DND-41 (cell line): ENCODE measurements around the gene SS18L1.

ENCODE experiments used
- ATAC-seq: fragments of 200-7000 bp; cut with Tn5 transposase; 3 replicates; pipeline ENCODE4 v1.9.1; 2021; ENCODE audit warnings: low read depth; ENCODE audit not compliant: insufficient read depth
- DNase-seq: peaks from one replicate; pipeline ENCODE4 v3.0.0-alpha.2; 2020
- H2AFZ ChIP-seq: 2 replicates; pipeline ENCODE4 v1.6.0; 2012; ENCODE audit warnings: low read depth, low read length
- H3K27ac ChIP-seq: 2 replicates; pipeline ENCODE4 v1.5.1; 2012; ENCODE audit warnings: low read length, inconsistent platforms
- H3K27me3 ChIP-seq: fragments of 200-600 bp; sonication (generic); 2 replicates; pipeline ENCODE4 v1.6.0; 2012; ENCODE audit warnings: low read length, mild to moderate bottlenecking, inconsistent platforms; ENCODE audit not compliant: insufficient read depth, poor library complexity
- H3K36me3 ChIP-seq: 2 replicates; pipeline ENCODE4 v1.5.1; 2012; ENCODE audit warnings: low read length, inconsistent platforms; ENCODE audit not compliant: insufficient read depth
- H3K4me1 ChIP-seq: 2 replicates; pipeline ENCODE4 v1.5.1; 2012; ENCODE audit warnings: mild to moderate bottlenecking, low read length; ENCODE audit not compliant: insufficient read depth
- H3K4me2 ChIP-seq: 2 replicates; pipeline ENCODE4 v1.6.0; 2012; ENCODE audit warnings: mild to moderate bottlenecking, moderate library complexity, low read length, inconsistent platforms; ENCODE audit not compliant: insufficient read depth
- H3K4me3 ChIP-seq, 2 experiments: fragments of 200-600 bp in 1 of 2; shearing (Covaris generic) in 1 of 2; 2 replicates each; pipeline ENCODE4 v1.5.1; 2012 to 2016; ENCODE audit warnings: inconsistent platforms in 2 of 2, low read length in 2 of 2, mild to moderate bottlenecking in 2 of 2, low read depth in 1 of 2, moderate library complexity in 1 of 2
- H3K79me2 ChIP-seq: 2 replicates; pipeline ENCODE4 v1.6.0; 2012; ENCODE audit warnings: low read length, inconsistent platforms; ENCODE audit not compliant: insufficient read depth
- H3K9ac ChIP-seq: 2 replicates; pipeline ENCODE4 v1.6.0; 2012; ENCODE audit warnings: low read depth, mild to moderate bottlenecking, inconsistent platforms, low read length, moderate library complexity
- H3K9me3 ChIP-seq: 2 replicates; pipeline ENCODE4 v1.5.1; 2012; ENCODE audit warnings: low read length, moderate library complexity, mild to moderate bottlenecking, inconsistent platforms; ENCODE audit not compliant: insufficient read depth, severe bottlenecking
- H4K20me1 ChIP-seq: 2 replicates; pipeline ENCODE4 v1.6.0; 2012; ENCODE audit warnings: low read length; ENCODE audit not compliant: insufficient read depth
- EZH2 ChIP-seq: IDR thresholded peaks from 3 replicates; pipeline ENCODE4 v1.6.1; 2012; ENCODE audit warnings: borderline replicate concordance, low read depth, mild to moderate bottlenecking, moderate library complexity, low read length, inconsistent platforms; ENCODE audit not compliant: severe bottlenecking
- TF ChIP-seq, protein P1 (sequence below): IDR thresholded peaks from 2 replicates; pipeline ENCODE4 v1.5.1; 2012; ENCODE audit warnings: borderline replicate concordance, low read length, moderate library complexity, mild to moderate bottlenecking; ENCODE audit not compliant: poor library complexity, severe bottlenecking; ENCODE audit errors: extremely low read depth

SS18L1 gene, protein sequence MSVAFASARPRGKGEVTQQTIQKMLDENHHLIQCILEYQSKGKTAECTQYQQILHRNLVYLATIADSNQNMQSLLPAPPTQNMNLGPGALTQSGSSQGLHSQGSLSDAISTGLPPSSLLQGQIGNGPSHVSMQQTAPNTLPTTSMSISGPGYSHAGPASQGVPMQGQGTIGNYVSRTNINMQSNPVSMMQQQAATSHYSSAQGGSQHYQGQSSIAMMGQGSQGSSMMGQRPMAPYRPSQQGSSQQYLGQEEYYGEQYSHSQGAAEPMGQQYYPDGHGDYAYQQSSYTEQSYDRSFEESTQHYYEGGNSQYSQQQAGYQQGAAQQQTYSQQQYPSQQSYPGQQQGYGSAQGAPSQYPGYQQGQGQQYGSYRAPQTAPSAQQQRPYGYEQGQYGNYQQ

DNA sequence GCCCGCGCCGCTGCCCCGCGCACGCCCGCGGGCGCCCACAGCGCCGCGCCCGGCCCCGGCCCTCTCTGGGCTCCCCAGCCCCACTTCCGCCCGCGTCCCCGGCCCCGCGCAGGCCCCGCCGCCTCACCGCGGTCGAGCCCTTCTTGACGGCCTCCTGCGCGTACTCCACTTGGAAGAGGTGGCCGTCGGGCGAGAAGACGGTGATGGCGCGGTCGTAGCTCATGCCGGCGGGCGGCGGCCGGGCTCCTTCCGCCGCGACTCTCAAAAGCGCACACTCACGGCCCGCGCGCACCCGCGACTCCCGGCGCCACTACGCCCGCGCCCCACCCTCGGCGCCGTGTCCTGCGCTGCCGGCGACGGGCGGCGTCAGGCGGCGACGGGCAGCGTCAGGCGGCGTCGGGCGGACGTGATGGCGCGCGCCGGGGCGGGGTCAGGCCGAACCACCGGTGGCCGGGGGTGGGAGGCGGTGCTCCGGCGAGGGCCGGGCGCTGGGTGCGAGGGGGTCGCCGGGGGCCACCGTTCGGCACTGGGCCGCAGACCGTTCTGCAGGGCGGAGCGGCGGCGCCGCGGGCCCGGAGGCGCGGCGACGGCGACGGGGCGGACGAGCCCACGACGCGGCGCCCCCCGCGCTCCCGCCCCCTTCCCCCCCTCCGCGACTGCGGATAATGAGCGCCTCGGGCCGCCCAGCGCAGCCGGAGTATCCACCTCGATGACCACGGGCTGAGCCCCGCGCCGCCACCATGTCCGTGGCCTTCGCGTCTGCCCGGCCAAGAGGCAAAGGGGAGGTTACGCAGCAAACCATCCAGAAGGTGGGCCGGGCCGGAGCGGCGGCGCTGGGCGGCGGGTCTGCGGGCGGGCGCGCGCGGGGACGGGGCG lies at the start of gene SS18L1, which contains the start of gene PSMA7:
TSS of gene SS18L1 (plus strand) at position 689 of the 876 bp plus-strand sequence. CDS start at position 741, 52 bp downstream.
TSS of gene PSMA7 (minus strand) at position 314 of the 876 bp plus-strand sequence. CDS start at position 223, 91 bp downstream.
- peak within 1 kb of the TSS; percentile 83 to 84 for H3K4me3 ChIP-seq
- H3K9me3 ChIP-seq = no peaks in the 10 kb centered on the region
- ATAC-seq (peak; percentile 84), DNase-seq (peak; percentile 85)
- H3K4me2 ChIP-seq = peak within 1 kb of the TSS; percentile 95
- peak within 1 kb of the TSS; percentile 90 for H3K9ac ChIP-seq
- peaks cover 93% of the 10 kb centered on the region for H3K79me2 ChIP-seq
- H3K27ac ChIP-seq = peak within 1 kb of the TSS; percentile 84
- TF ChIP-seq, protein P1, sequence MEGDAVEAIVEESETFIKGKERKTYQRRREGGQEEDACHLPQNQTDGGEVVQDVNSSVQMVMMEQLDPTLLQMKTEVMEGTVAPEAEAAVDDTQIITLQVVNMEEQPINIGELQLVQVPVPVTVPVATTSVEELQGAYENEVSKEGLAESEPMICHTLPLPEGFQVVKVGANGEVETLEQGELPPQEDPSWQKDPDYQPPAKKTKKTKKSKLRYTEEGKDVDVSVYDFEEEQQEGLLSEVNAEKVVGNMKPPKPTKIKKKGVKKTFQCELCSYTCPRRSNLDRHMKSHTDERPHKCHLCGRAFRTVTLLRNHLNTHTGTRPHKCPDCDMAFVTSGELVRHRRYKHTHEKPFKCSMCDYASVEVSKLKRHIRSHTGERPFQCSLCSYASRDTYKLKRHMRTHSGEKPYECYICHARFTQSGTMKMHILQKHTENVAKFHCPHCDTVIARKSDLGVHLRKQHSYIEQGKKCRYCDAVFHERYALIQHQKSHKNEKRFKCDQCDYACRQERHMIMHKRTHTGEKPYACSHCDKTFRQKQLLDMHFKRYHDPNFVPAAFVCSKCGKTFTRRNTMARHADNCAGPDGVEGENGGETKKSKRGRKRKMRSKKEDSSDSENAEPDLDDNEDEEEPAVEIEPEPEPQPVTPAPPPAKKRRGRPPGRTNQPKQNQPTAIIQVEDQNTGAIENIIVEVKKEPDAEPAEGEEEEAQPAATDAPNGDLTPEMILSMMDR = no peak
- no peak for TF ChIP-seq EZH2
- H2AFZ ChIP-seq = peak within 1 kb of the TSS; percentile 95
- peaks cover 82% of the 10 kb centered on the region for H4K20me1 ChIP-seq
- H3K27me3 ChIP-seq = no peaks in the 10 kb centered on the region
- H3K4me1 ChIP-seq = peaks cover 53% of the 10 kb centered on the region
- H3K36me3 ChIP-seq = peaks cover 55% of the 10 kb centered on the region

DNA sequence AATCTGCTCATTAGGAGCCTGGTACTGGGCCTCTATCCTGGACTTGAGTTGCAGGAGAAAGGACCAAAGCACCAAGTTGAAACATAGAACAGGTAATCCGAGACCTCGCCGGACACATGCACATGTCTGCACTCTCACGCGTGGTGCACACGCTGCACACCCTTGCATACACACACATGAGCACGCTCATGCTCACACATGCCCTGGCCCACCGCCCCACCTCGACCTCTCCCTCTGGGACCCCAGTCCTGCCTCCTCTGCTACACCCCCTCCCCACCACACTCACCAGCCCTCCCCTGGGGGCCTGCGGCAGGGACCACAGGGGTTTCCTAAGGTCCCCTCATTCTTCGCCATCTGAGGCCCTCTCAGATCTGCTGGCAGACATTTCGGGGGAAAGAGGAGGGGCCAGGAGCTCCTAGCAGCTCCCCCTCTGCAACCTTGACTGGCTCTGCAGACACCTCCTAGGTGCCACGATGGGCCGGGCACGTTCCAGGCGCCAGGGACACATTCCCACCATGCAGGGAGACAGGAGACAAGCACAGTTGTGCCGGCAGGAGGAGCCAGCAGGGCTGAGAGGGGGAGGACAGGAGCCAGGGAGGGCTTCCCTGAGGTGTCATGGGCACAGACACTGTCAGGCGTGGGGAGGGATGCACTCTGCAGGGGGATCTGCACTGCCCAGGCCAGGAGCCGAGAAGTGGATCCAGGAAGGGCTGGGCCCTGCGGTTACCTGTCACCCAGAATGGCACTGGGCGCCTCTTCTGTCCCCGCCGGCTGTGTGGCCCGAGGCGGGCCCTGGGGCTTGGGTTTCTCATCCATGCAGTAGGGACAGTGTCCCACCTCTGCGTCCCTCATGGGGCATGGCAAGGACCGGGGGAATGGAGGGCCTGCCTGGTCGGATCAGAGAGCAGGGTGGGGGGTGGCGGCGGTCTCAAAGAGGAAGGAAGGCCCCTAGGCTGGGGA lies 46.9 kb upstream of the SS18L1 start:
- Histone ChIP-seq H3K27ac (no peak overlapping the region), H3K79me2 (no peaks in the 10 kb centered on the region), H4K20me1 (no peaks in the 10 kb centered on the region; the same call in 1 of the 2 replicates), H3K36me3 (no peaks in the 10 kb centered on the region), H3K4me1 (no peaks in the 10 kb centered on the region), H3K4me2 (no peak overlapping the region), H3K9me3 (no peaks in the 10 kb centered on the region), H3K27me3 (no peaks in the 10 kb centered on the region), H3K9ac (no peak overlapping the region), H3K4me3 (no peak overlapping the region), H2AFZ (no peak overlapping the region)
- DNase-seq (no peak), ATAC-seq (no peak)
- TF ChIP-seq EZH2 = no peak
- TF ChIP-seq, protein P1 = no peak

DNA sequence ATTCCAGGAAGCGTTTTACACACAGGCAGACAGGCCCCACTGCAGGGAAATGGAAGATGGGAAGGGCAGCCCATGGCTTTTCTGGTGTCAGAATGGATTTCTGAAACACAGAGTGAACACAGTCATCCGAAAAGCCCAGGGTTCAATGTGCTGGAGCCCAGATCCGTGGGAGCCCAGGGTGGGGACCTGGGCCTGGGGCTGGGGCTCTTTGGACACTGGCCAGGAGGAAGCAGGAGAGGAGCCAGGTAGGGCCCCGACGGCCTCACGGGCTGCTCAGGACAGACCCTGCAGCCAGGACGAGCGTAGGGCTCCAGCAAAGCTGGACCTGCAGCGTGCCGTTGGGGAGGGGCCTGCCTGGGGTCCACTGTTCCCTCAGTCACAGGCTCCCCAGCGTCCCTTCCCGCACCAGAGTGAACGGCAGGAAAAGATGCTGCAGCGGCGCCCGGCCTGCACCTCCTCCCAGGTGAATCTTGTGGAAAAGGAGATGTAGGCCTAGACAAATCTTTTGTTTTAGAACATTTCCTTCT lies 45.6 kb upstream of the SS18L1 start:
- Histone ChIP-seq H3K9me3 (no peaks in the 10 kb centered on the region), H3K4me1 (no peaks in the 10 kb centered on the region), H3K27ac (no peak overlapping the region), H4K20me1 (no peaks in the 10 kb centered on the region; the same call in 1 of the 2 replicates), H3K79me2 (no peaks in the 10 kb centered on the region), H3K27me3 (no peaks in the 10 kb centered on the region), H3K4me2 (no peak overlapping the region), H3K9ac (no peak overlapping the region), H2AFZ (no peak overlapping the region), H3K4me3 (no peak overlapping the region), H3K36me3 (no peaks in the 10 kb centered on the region)
- TF ChIP-seq, protein P1 = no peak
- no peak for TF ChIP-seq EZH2
- DNase-seq = no peak
- no peak for ATAC-seq
